Measurements from ENCODE around the gene TSFM.

GRCh38 chr12:57793920-57794319, 11.3 kb downstream of the TSFM start:
- no peak for TF ChIP-seq USF1 (CRISPR knock-in tag; IDR thresholded peaks at IDR 0.05)
- TF ChIP-seq CTCF (IDR thresholded peaks at IDR 0.05 in 2 of 3, conservative IDR thresholded peaks at IDR 0.05 in 1 of 3; ENCODE audit: insufficient read depth in 2 of 3, low read depth in 1 of 3, low read length in 3 of 3), result no peak
- TF ChIP-seq POLR2AphosphoS5 (IDR thresholded peaks at IDR 0.05; ENCODE audit: control insufficient read depth, insufficient read depth, low read depth, low read length), result no peak
- TF ChIP-seq FOSL1 (tag; conservative IDR thresholded peaks at IDR 0.05), result peak; percentile 96
- TF ChIP-seq DPF2 (IDR thresholded peaks at IDR 0.05), result 0 out of 2 replicates have a peak, but pooled peaks have one; percentile 43
- TF ChIP-seq NR4A1 (CRISPR knock-in tag; IDR thresholded peaks at IDR 0.05), result no peak
- no peak for TF ChIP-seq NR4A1 (tag; IDR thresholded peaks at IDR 0.05)
- TF ChIP-seq MEIS2 (IDR thresholded peaks at IDR 0.05; ENCODE audit: partially characterized antibody), result no peak

Measured in K562 (cell line).